ENCODE results near the gene GLRA2. TPM values are rescaled to one million over a fixed set of nuclear protein-coding genes. Genes with fewer than 3 reads are reported as not detected.

Gene GLRA2
- total and polyA plus RNA-seq, 2 of the 13 experiments (the other 11 are each of a cell fraction or from before 2014, with no cell fraction given), result not detected

- TF ChIP-seq NAIF1 (CRISPR knock-in tag; IDR thresholded peaks at IDR 0.05; ENCODE audit: borderline replicate concordance) (no peak), ZNF83 (CRISPR knock-in tag; IDR thresholded peaks at IDR 0.05; ENCODE audit: borderline replicate concordance) (no peak), ZNF367 (CRISPR knock-in tag; IDR thresholded peaks at IDR 0.05; ENCODE audit: borderline replicate concordance) (no peak), ZNF331 (CRISPR knock-in tag; IDR thresholded peaks at IDR 0.05) (no peak), DMTF1 (CRISPR knock-in tag; IDR thresholded peaks at IDR 0.05) (no peak), KLF12 (CRISPR knock-in tag; IDR thresholded peaks at IDR 0.05; ENCODE audit: borderline replicate concordance) (no peak)
- TF ChIP-seq, protein P1, sequence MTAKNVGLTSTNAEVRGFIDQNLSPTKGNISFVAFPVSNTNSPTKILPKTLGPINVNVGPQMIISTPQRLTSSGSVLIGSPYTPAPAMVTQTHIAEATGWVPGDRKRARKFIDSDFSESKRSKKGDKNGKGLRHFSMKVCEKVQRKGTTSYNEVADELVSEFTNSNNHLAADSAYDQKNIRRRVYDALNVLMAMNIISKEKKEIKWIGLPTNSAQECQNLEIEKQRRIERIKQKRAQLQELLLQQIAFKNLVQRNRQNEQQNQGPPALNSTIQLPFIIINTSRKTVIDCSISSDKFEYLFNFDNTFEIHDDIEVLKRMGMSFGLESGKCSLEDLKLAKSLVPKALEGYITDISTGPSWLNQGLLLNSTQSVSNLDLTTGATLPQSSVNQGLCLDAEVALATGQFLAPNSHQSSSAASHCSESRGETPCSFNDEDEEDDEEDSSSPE (CRISPR knock-in tag; IDR thresholded peaks at IDR 0.05), result no peak
- 34% methylated on average over 2 of the region's 2 CpGs for WGBS (ENCODE audit: low lambda C conversion rate)
- Histone ChIP-seq H3K4me2 (ENCODE audit: low read depth, low read length) (no peak overlapping the region), H3K4me3 (replicated peaks in 1 of 3; ENCODE audit: insufficient read depth in 1 of 3, low read depth in 2 of 3, low read length in 3 of 3) (no peak overlapping the region), H3K36me3 (replicated peaks in 1 of 2; ENCODE audit: control insufficient read depth in 1 of 2, insufficient read depth in 2 of 2, low read length in 2 of 2) (no peaks in the 10 kb centered on the region), H3K27ac (ENCODE audit: extremely low read length, insufficient read depth, low read length) (no peak overlapping the region), H2AFZ (ENCODE audit: low read length) (no peak overlapping the region), H3K79me2 (ENCODE audit: insufficient read depth, low read length) (no peaks in the 10 kb centered on the region), H3K4me1 (ENCODE audit: insufficient read depth, low read length) (no peaks in the 10 kb centered on the region), H3K27me3 (ENCODE audit: control insufficient read depth in 1 of 2, insufficient read depth in 2 of 2, low read length in 2 of 2) (no peaks in the 10 kb centered on the region), H3K9me3 (ENCODE audit: low read length) (no peaks in the 10 kb centered on the region), H3K9ac (ENCODE audit: insufficient read depth, low read depth, low read length) (no peak overlapping the region), H4K20me1 (ENCODE audit: insufficient read depth, low read length) (no peaks in the 10 kb centered on the region)
- no TSS peak for BruUV-seq (replicated peaks)
- DNase-seq (ENCODE audit: low spot score) (no peak), FAIRE-seq (no peak), ATAC-seq (no peak)
- POLR2A ChIA-PET, result no interaction called here
- CTCF ChIA-PET (ENCODE audit: low intra/inter-chr PET ratio, low total read pairs), result no interaction called here
- intact Hi-C loops (cut with micrococcal nuclease; ENCODE audit: unreplicated experiment), result no loop called here
- in situ Hi-C loops (cut with HindIII; ENCODE audit: extremely low pct_ligation_motif_present, low pct_unique_long_range_greater_than_20kb), result no loop called here
Observed at GRCh38 chrX:14591976-14592375, 62.6 kb downstream of the GLRA2 start.
